ENCODE data around the gene CRX.

DNA sequence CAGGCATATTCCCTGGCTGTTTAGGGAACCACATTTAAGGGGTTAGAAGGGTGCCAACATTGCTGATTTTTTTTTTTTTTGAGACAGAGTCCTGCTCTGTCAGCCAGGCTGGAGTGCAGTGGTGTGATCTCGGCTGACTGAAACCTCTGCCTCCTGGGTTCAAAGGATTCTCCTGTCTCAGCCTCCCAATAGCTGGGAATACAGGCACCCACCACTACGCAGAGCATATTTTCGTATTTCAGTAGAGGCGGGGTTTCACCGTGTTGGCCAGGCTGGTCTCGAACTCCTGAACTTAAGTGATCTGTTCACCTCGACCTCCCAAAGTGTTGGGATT is 7.8 kb upstream of the CRX start:
- no peak for TF ChIP-seq EZH2 (IDR thresholded peaks at IDR 0.05)
- TF ChIP-seq, protein P1, sequence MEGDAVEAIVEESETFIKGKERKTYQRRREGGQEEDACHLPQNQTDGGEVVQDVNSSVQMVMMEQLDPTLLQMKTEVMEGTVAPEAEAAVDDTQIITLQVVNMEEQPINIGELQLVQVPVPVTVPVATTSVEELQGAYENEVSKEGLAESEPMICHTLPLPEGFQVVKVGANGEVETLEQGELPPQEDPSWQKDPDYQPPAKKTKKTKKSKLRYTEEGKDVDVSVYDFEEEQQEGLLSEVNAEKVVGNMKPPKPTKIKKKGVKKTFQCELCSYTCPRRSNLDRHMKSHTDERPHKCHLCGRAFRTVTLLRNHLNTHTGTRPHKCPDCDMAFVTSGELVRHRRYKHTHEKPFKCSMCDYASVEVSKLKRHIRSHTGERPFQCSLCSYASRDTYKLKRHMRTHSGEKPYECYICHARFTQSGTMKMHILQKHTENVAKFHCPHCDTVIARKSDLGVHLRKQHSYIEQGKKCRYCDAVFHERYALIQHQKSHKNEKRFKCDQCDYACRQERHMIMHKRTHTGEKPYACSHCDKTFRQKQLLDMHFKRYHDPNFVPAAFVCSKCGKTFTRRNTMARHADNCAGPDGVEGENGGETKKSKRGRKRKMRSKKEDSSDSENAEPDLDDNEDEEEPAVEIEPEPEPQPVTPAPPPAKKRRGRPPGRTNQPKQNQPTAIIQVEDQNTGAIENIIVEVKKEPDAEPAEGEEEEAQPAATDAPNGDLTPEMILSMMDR (IDR thresholded peaks at IDR 0.05): no peak
- TF ChIP-seq EZH2phosphoT487 (IDR thresholded peaks at IDR 0.05): no peak

Measured in neural progenitor cell (in vitro differentiated cells).